NCI-H748 treated with DMSO at 0.1 percent for 48 hours (cell line): ENCODE data around the gene FBXO36.

Experiments used
- DNase-seq: peaks from one replicate; lab custom pipeline; 2025; lab: John Stamatoyannopoulos, UW

The FBXO36 gene

DNA sequence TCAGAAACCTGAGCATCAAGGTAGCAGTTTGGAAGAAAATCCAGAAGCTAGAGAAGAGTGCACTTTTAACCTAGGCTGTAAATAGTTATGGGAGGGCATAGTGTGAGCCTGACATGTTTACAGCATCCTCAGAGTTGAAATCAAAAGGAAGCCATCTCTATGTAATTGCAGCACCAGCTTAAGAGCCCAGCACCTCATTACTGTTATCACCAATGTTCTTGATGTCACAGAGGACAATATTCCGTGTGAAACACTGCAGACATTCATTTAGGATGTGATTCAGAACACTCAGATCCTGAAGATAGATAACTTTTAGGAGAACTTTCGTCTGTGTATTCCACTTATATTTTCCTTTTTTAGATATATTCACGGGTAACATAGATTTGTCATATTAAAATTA lies 48.1 kb downstream of the FBXO36 start:
- DNase-seq = no peak

DNA sequence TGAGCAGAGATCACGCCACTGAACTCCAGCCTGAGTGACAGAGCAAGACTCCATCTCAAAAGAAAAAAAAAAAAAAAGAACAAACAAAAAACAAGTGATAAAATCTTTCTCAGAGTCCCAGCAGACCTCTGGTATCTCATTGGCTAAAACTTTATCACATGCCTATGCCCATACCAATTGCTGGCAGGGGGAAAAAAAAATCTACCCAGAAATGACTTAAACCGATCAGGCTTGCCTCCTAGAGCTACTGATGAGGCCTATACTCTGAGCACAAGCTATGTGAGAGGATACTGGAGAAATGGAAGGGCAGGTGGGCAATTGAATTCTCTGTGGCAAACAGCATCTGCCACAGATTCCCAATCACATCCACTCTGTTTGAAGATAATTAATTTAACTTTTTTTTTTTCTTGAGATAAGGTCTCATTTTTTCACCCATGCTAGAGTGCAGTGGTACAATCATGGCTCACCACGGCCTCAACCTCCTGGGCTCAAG lies 49.0 kb downstream of the FBXO36 start:
- no peak for DNase-seq

DNA sequence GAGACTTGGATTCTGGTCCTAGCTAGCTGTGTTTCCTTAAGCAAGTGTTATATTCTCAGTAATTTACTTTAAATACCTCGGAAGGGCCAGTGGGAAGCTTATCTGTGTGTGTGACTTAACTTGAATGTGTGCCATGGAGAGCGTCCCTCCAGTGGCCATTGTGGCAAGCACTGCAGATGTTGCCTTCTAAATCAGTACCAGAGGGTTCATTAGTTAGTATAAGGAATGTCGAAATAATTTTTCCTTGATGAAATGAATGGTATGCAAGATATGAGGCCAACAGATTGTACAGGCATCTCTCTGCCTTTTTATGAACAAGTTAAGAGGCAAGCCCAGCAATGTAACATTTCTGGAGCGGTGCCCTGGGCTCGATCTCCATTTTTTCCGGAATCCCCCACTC lies 52.0 kb downstream of the FBXO36 start:
- no peak for DNase-seq

DNA sequence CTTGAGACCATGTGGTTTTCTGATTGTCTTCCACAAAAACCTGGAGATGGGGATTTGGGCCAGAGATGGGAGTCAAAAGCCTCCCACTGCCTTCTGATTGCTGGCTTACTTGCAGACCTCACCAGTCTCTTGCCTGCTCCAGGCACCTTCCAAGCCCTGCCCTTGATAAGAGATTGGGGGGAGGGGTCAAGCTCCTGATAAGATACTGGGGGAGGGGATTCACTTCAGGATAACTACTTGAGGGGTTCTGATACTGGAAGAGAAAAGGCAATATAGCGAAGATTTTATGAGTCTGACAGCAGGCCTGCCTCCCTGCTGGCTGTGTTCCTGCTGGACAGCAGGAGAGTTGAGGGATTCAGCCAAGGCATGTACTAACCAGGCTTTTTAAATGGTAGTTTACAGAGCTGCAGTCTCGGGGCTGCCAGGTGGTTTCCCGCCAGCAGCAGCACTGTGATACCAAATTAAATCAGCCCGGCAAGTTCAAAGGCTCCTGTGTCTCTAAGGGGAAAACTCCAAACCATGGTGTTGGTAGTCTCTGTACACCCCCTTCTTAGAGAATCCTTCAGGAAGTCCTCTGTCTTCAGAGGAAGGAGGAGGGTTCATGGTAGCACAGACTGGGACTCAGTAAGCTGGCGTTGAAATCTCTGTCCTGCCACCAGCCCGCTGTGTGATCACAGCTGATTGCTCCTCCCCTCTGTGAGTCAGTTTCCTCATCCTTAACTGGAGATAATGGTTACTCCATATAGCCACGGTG lies 58.3 kb downstream of the FBXO36 start:
- no peak for DNase-seq

- no peak for DNase-seq
Measured at GRCh38 chr2:229993236-229993635, 70.9 kb downstream of the FBXO36 start.

DNA sequence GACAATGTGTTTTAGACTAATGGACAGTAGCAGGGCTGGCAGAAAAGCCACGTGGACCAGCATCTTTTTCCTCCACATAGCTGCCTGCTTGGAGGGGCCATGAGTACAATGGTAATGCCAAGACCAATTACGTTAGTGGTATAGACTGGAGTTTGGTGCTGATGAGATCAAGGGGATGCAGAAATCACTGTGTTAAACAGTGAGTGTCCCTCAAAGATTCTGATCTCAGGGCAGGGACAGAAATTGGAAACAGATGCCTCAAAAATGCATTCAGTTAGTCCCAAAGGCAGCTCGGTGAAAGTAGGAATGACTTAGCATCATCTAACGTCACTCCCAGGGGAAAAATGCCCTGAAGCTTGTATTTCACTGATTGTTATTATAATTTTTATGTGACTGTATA lies 74.0 kb downstream of the FBXO36 start:
- no peak for DNase-seq

DNA sequence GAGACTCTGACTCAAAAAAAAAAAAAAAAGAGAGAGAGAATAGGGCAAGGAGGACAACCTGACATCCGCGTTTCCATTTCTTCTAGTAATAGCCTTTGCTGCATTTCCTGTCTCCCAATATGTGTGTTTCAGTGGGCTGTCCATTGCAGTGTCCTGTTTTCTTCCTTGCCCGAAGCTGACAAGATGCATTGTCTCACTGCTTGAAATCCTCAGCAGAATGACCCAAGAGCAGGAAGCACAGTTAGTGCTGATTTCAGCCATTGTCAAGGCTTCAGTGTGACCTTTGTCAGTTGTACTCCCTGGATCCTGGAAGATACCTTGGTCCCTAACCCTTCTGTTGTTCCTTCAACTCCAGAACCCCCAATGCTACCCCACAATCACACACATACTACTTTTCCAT lies 75.3 kb downstream of the FBXO36 start:
- no peak for DNase-seq

- DNase-seq = no peak
Measured at GRCh38 chr2:230000118-230000841, 78.0 kb downstream of the FBXO36 start.

GRCh38 chr2:230007931-230008707 lies 85.8 kb downstream of the FBXO36 start:
- DNase-seq = peak; percentile 58

GRCh38 chr2:230008708-230009066 lies 86.4 kb downstream of the FBXO36 start:
- DNase-seq = no peak

- DNase-seq = no peak
Measured at GRCh38 chr2:230010501-230010900, 88.2 kb downstream of the FBXO36 start.

GRCh38 chr2:230011617-230012016 lies 89.3 kb downstream of the FBXO36 start:
- DNase-seq = no peak

GRCh38 chr2:230012267-230012884 lies 90.1 kb downstream of the FBXO36 start:
- no peak for DNase-seq

- DNase-seq = no peak
Measured at GRCh38 chr2:230016844-230017243, 94.5 kb downstream of the FBXO36 start.

- DNase-seq = no peak
Measured at GRCh38 chr2:230018153-230018552, 95.8 kb downstream of the FBXO36 start.

- DNase-seq = no peak
Measured at GRCh38 chr2:230019742-230020141, 97.4 kb downstream of the FBXO36 start.

- DNase-seq = no peak
Measured at GRCh38 chr2:230023313-230023712, 101.0 kb downstream of the FBXO36 start.

- no peak for DNase-seq
Measured at GRCh38 chr2:230042195-230042594, 119.9 kb downstream of the FBXO36 start.

- DNase-seq = no peak
Measured at GRCh38 chr2:230043025-230043424, 120.7 kb downstream of the FBXO36 start.

DNA sequence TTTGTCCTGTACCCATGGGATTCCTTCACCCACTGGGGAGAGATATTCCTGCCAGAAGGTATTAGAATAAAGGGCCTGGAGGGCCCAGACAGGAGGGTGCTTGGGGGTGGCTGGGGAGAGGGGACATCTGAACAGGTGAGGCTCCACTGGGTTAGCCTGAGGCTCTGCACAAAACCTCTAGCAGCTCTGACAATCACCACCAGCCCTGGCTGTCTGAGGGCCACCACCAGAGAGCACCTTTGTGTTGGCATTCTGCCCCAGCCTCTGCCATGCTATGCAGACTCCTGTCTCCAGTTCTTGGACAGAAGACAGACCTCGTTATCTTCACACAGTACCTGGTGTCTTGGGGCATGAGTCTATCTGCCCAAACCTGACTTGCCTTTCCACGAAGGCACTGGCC lies 121.2 kb downstream of the FBXO36 start:
- DNase-seq = no peak

- DNase-seq = no peak
Measured at GRCh38 chr2:230046491-230046890, 124.2 kb downstream of the FBXO36 start.

GRCh38 chr2:230048010-230048671 lies 125.8 kb downstream of the FBXO36 start:
- DNase-seq = no peak
